OCI-M2 (cell line): ENCODE results near the gene APMAP.
"Not testable (repeated sequence)": the region's sequence is repeated elsewhere in the genome, so short reads cannot be mapped to it uniquely, and the experiment has no call there.

Experiments used
- DNase-seq: peaks from one replicate; lab custom pipeline; 2025; ENCODE audit not compliant: unreplicated experiment; lab: John Stamatoyannopoulos, UW

Gene APMAP

GRCh38 chr20:24935140-24935539 is 57.4 kb downstream of the APMAP start:
- DNase-seq, result no peak

- no peak for DNase-seq
Observed at GRCh38 chr20:24934716-24935115, 57.8 kb downstream of the APMAP start.

- no peak for DNase-seq
Observed at GRCh38 chr20:24934101-24934661, 58.4 kb downstream of the APMAP start.

GRCh38 chr20:24933266-24933908 is 59.2 kb downstream of the APMAP start:
- no peak for DNase-seq

- not testable (repeated sequence) for DNase-seq
Observed at GRCh38 chr20:24931893-24932292, 60.7 kb downstream of the APMAP start.

GRCh38 chr20:24930724-24931688 is 61.5 kb downstream of the APMAP start:
- not testable (repeated sequence) for DNase-seq

GRCh38 chr20:24929867-24930723 is 62.5 kb downstream of the APMAP start:
- DNase-seq, result not testable (repeated sequence)

- DNase-seq, result not testable (repeated sequence)
Observed at GRCh38 chr20:24929259-24929658, 63.3 kb downstream of the APMAP start.

GRCh38 chr20:24920706-24921105 is 71.8 kb downstream of the APMAP start:
- DNase-seq, result not testable (repeated sequence)

GRCh38 chr20:24919665-24920064 is 72.9 kb downstream of the APMAP start:
- not testable (repeated sequence) for DNase-seq

- no peak for DNase-seq
Observed at GRCh38 chr20:24918579-24919566, 73.7 kb downstream of the APMAP start.

- DNase-seq, result no peak
Observed at GRCh38 chr20:24917797-24918578, 74.6 kb downstream of the APMAP start.

- DNase-seq, result no peak
Observed at GRCh38 chr20:24917056-24917455, 75.5 kb downstream of the APMAP start.

GRCh38 chr20:24916412-24916811 is 76.1 kb downstream of the APMAP start:
- no peak for DNase-seq

GRCh38 chr20:24915892-24916291 is 76.7 kb downstream of the APMAP start:
- no peak for DNase-seq

GRCh38 chr20:24915440-24915839 is 77.1 kb downstream of the APMAP start:
- no peak for DNase-seq

- DNase-seq, result no peak
Observed at GRCh38 chr20:24914388-24915241, 77.9 kb downstream of the APMAP start.

GRCh38 chr20:24913076-24913628 is 79.4 kb downstream of the APMAP start:
- no peak for DNase-seq
